SK-N-MC (cell line): ENCODE results near the gene SHD.
A peak's percentile ranks its signal among the peaks of the same experiment; 100 is the strongest.

Experiments
- DNase-seq: peaks from one replicate; pipeline ENCODE4 v3.0.0-alpha.2; 2011; ENCODE audit warnings: low read depth, low spot score
- H3K27ac ChIP-seq: fragments of 200-600 bp; sonication (generic); 2 replicates; pipeline ENCODE4 v1.5.1; 2016; ENCODE audit warnings: mixed run types
- H3K36me3 ChIP-seq: fragments of 200-600 bp; sonication (generic); 2 replicates; pipeline ENCODE4 v1.6.1; 2017; ENCODE audit warnings: antibody characterized with exemption, low read length, mixed read lengths; ENCODE audit not compliant: insufficient read depth
- H3K4me3 ChIP-seq: fragments of 200-600 bp; sonication (generic); 2 replicates; pipeline ENCODE4 v1.5.1; 2016
- H3K9ac ChIP-seq: fragments of 200-600 bp; sonication (generic); 2 replicates; pipeline ENCODE4 v1.8.0; 2017; ENCODE audit warnings: mixed run types, mixed read lengths; ENCODE audit not compliant: insufficient read length
- H3K9me3 ChIP-seq: fragments of 200-600 bp; sonication (generic); 2 replicates; pipeline ENCODE4 v1.6.1; 2017; ENCODE audit warnings: low read depth, mild to moderate bottlenecking, antibody characterized with exemption, low read length, moderate library complexity, mixed read lengths
- EZH2 ChIP-seq: fragments of 200-600 bp; sonication (generic); IDR thresholded peaks from one replicate; pipeline ENCODE4 v1.6.1; 2017; ENCODE audit warnings: antibody characterized with exemption
- FOXP2 ChIP-seq: optimal IDR thresholded peaks from 2 replicates; pipeline ENCODE3; 2011; ENCODE audit warnings: mild to moderate bottlenecking, moderate library complexity; ENCODE audit not compliant: insufficient read depth; ENCODE audit errors: extremely low read length, control extremely low read depth
- POLR2AphosphoS5 ChIP-seq: IDR thresholded peaks from 2 replicates; pipeline ENCODE4 v1.6.1; 2012; ENCODE audit warnings: mild to moderate bottlenecking, low read depth, low read length, borderline replicate concordance

SHD gene

DNA sequence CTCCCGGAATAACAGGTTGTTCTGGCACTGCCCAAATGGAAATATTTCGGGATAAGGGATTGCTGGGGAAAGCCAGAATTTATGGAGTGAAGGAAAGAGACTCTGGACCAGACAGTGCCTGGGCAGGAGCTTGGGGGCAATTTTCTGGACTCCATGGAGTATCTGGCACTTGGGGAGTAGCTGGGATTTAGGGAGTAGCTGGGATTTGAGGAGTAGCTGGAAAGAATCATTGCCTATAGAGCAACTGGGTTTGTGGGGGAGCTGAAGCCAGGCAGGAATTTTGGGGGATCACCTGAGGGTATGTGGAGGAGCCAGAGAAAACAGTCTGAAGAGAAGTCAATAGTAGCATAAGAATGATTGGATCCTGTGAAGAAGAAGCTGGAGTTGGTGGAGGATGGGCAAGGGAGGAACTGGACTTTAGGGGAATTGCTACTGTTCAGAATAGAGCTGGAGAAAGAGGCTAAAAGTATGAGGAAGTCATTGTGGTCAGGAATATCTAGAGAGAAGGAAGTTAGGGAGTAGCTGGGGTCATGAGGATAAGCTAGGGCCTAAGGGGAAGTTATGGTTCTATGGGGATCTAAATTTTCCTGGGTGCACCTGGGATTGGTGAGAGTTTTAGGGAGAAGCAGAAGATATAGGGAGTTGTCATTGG, 40.1 kb downstream of the SHD start:
- no peak overlapping the region for H3K4me3 ChIP-seq
- no peaks in the 10 kb centered on the region for H3K9me3 ChIP-seq
- no peak overlapping the region for H3K9ac ChIP-seq
- no peak overlapping the region for H3K27ac ChIP-seq
- no peak for DNase-seq
- no peaks in the 10 kb centered on the region for H3K36me3 ChIP-seq
- TF ChIP-seq EZH2 (no peak), POLR2AphosphoS5 (no peak), FOXP2 (no peak)

DNA sequence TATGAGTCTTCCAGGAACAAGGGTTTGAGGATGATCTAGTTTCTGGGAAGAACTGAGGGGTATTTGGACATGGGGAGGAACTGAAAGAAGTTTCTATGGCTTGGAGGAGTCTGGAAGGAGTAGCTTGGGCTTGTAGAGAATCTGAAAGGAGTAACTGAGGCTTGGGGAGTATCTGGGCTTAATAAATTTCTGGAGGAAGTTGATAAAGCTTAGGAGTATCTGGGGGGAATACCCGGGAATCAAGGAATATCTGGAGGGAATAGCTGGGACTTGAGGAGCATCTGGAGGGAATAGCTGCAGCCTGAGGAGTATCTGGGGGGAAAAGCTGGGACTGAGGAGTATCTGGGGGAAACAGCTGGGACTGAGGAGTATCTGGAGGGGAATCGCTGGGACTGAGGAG, 41.4 kb downstream of the SHD start:
- DNase-seq: no peak
- no peaks in the 10 kb centered on the region for H3K9me3 ChIP-seq
- TF ChIP-seq POLR2AphosphoS5: no peak
- no peak for TF ChIP-seq EZH2
- no peak overlapping the region for H3K4me3 ChIP-seq
- no peaks in the 10 kb centered on the region for H3K36me3 ChIP-seq
- H3K27ac ChIP-seq: no peak overlapping the region
- no peak overlapping the region for H3K9ac ChIP-seq

DNA sequence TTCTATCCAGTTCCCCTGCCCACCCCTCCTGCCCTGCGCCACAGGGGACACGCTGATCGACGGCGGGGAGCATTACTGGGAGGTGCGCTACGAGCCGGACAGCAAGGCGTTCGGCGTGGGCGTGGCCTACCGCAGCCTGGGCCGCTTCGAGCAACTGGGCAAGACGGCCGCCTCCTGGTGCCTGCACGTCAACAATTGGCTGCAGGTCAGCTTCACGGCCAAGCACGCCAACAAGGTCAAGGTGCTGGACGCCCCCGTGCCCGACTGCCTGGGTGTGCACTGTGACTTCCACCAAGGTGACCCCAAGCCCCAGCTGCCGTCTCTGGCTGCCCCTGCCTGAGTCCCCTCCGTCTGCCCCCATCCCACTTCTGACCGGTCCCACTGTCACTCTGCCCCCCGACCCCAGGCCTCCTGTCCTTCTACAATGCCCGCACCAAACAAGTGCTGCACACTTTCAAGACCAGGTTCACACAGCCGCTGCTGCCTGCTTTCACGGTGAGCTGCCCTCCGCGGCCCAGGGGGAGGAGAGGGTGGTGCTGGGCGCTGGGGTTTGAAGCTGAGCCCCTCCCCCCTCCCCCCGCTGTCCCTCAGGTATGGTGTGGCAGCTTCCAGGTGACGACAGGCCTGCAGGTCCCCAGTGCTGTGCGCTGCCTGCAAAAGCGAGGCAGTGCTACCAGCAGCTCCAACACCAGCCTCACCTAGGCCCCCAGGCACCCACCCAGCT, 44.0 kb downstream of the SHD start:
- Histone ChIP-seq H3K27ac (no peak overlapping the region), H3K4me3 (no peak overlapping the region), H3K36me3 (no peaks in the 10 kb centered on the region), H3K9me3 (no peaks in the 10 kb centered on the region), H3K9ac (no peak overlapping the region)
- TF ChIP-seq FOXP2: no peak
- TF ChIP-seq EZH2: no peak
- no peak for TF ChIP-seq POLR2AphosphoS5
- DNase-seq: no peak

DNA sequence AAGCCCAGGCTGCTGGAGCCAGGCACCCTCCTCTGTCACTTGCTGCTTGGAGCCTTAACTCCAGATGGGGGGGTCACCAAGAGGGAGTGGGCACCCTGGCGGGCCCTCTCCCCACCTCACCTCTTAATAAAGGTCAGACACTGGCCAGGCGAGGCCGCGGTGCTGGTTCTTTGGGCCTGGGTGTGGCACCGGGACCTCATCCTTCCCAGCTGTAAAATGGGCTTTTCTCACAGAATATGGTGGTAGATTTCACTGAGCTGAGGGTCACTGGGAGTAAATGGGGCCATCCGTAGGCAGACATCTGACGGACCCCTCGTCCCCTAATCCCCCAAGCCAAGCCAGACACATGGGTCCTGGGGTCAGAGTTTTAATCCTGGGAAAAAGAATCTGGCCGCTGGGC, 44.6 kb downstream of the SHD start:
- H3K36me3 ChIP-seq: no peaks in the 10 kb centered on the region
- no peak overlapping the region for H3K4me3 ChIP-seq
- H3K27ac ChIP-seq: no peak overlapping the region
- no peak overlapping the region for H3K9ac ChIP-seq
- H3K9me3 ChIP-seq: no peaks in the 10 kb centered on the region
- TF ChIP-seq POLR2AphosphoS5 (no peak), EZH2 (no peak), FOXP2 (no peak)
- DNase-seq: no peak

DNA sequence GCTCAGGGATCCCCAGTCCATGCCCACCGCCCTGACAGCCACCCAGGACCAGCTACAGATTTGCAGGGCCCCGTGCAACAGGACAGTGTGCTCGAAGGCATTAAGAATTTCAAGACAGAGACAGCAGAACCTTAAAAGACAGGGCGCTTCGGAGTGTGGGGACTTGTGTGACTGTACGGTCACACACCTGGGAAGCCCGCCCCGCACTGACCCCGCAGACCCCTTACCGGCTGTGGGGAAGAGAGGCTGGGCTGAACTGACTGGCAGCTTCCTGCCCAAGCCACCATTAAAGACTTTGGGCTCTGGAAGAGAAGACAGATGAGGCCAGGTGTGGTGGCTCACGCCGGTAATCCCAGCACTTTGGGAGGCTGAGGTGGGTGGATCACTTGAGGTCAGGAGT, 45.2 kb downstream of the SHD start:
- TF ChIP-seq POLR2AphosphoS5 (no peak), FOXP2 (no peak), EZH2 (no peak)
- Histone ChIP-seq H3K36me3 (no peaks in the 10 kb centered on the region), H3K27ac (no peak overlapping the region), H3K9me3 (no peaks in the 10 kb centered on the region), H3K9ac (no peak overlapping the region), H3K4me3 (no peak overlapping the region)
- no peak for DNase-seq

DNA sequence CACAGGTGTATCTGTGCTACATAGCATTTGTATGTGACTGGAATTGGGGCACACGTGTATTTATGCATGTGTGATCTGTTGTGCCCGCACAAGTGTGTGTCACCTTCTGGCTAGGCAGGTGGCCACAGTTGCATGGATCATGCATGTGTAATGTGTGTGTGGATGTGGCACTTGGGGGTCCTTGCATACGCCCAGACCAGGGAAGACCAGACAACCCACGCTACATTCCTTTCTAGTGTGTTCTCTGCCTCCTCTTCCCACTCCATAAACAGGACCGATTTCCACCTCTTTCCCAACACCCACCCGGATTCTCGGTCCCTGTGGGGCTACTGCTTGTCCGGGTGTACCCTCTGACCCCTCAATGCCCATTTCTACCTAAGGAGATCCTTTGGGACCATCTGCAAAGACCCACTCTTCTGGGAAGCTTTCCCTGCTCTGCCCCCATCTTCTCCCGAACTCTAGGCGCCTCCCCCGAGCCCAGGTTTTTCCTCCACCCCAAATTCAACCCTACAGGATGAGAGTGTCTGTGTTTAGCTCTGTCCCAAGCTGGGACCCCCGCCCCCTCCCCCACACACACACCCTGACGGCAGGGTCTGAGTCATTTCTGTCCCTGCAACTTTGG, 47.3 kb downstream of the SHD start:
- no peak overlapping the region for H3K9ac ChIP-seq
- no peak overlapping the region for H3K27ac ChIP-seq
- TF ChIP-seq POLR2AphosphoS5 (no peak), FOXP2 (no peak), EZH2 (no peak)
- no peaks in the 10 kb centered on the region for H3K36me3 ChIP-seq
- no peaks in the 10 kb centered on the region for H3K9me3 ChIP-seq
- no peak for DNase-seq
- peak overlapping the region; percentile 76 for H3K4me3 ChIP-seq

DNA sequence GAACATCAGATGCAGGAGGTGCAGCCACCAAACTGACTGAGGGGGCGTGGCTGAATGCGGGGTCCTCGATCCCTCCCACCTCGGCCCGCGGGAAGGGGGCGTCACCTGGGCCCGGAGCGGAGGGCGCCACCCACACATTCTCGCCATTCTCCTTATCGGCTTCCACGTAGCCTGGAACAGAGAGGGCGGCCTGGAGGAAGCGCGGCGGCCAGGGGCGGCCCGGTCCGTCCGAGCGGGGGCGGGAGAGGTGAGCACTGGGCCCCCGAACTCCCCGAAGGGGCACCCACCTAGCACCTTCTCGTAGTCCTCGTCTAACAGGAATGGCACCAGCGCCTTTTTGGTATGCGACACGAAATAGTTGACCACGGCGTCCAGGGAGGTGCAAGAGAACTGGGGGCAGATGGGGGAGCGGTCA, 47.8 kb downstream of the SHD start:
- TF ChIP-seq EZH2 (no peak), POLR2AphosphoS5 (no peak), FOXP2 (no peak)
- no peaks in the 10 kb centered on the region for H3K9me3 ChIP-seq
- H3K36me3 ChIP-seq: no peaks in the 10 kb centered on the region
- H3K4me3 ChIP-seq: peak overlapping the region; percentile 76
- H3K9ac ChIP-seq: peak overlapping the region; percentile 41
- DNase-seq: no peak
- no peak overlapping the region for H3K27ac ChIP-seq

DNA sequence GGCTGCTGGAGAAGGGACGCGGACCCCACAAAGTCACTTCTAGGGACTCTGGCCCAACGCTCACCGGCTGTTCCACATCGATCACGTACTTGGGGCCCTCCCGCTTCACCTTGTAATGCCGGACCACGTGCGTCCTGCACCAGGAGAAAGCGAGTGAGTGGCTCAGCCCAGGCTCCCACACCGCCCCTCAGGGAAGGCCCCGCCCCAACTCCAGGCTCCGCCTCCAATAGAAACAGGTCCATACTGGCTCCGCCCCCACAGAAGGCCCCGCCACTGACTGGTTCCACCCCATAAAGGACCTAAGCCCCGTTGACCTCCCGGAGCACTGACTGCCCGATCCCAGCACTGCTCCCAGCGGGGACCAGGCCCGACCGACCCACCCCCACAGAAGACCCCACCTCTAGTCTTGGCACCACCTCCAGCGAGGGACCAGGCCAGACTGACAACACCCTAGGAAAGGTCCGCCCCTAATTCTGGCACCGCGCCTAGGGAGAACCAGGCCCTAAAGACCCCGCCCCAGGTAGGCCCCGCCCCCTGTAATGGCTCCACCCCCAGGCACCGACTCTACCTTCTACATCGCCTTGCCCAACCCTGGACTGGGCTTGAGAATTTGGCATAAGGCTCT, 48.3 kb downstream of the SHD start:
- H3K9me3 ChIP-seq: no peaks in the 10 kb centered on the region
- peak overlapping the region; percentile 76 for H3K4me3 ChIP-seq
- no peaks in the 10 kb centered on the region for H3K36me3 ChIP-seq
- peak; percentile 16 for DNase-seq
- TF ChIP-seq EZH2 (no peak), FOXP2 (no peak)
- no peak overlapping the region for H3K9ac ChIP-seq
- no peak overlapping the region for H3K27ac ChIP-seq
